HepG2 (cell line): Measurements from ENCODE around the gene FAM114A1. TPM values are rescaled to one million over a fixed set of nuclear protein-coding genes. Genes with fewer than 3 reads are reported as not detected.

Experiments
- ATAC-seq: fragments of 200-7000 bp; cut with Tn5 transposase; 3 replicates; pipeline ENCODE4 v1.9.1; 2020; ENCODE audit warnings: mild to moderate bottlenecking, moderate library complexity
- Bru-seq: library from RNA; stranded (reverse); fragments of 400-500 nt; gene quantifications from one replicate; lab custom pipeline; 2021; lab: Mats Ljungman, UMichigan
- BruChase-seq, 2 experiments: library from RNA; stranded (reverse); fragments of 400-500 nt; gene quantifications; one replicate each; lab custom pipeline; 2021; lab: Mats Ljungman, UMichigan
- BruUV-seq: library from RNA; stranded (reverse); fragments of 400-500 nt; replicated peaks from 2 replicates; lab custom pipeline; 2021; lab: Mats Ljungman, UMichigan
- CTCF ChIA-PET: fragments of 300-600 bp; formaldehyde crosslinking; extraction: SDS; loops from one replicate; lab custom pipeline; 2021; ENCODE audit warnings: low total read pairs, inconsistent platforms, low intra/inter-chr PET ratio; lab: Yijun Ruan, JAX
- POLR2A ChIA-PET: fragments of 350-600 bp; sonication (Branson Sonifier 250); formaldehyde crosslinking; loops from one replicate; lab custom pipeline; 2020; ENCODE audit warnings: antibody characterized with exemption, inconsistent platforms; lab: Yijun Ruan, JAX
- DNase-seq: peaks from one replicate; pipeline ENCODE4 v3.0.0-alpha.2; 2015; ENCODE audit warnings: low spot score
- FAIRE-seq: peaks from 3 replicates; lab custom pipeline; 2011; peaks lifted over from hg19 to GRCh38; lab: Jason Lieb, UNC
- H2AFZ ChIP-seq: one replicate; pipeline ENCODE4 v1.6.1; 2011; ENCODE audit warnings: low read length, inconsistent platforms
- H3K27ac ChIP-seq: fragments of 300-600 bp; 3 replicates; pipeline ENCODE4 v1.8.0; 2011; ENCODE audit warnings: mixed run types, mild to moderate bottlenecking, mixed read lengths, low read length, inconsistent platforms; ENCODE audit not compliant: insufficient read depth; ENCODE audit errors: extremely low read length
- H3K27me3 ChIP-seq, 2 experiments: fragments of 200-600 bp in 1 of 2; 2 replicates in 1 of 2; 3 replicates in 1 of 2; pipeline versions ENCODE4 v1.6.0 to v1.8.0; 2011; ENCODE audit warnings: low read length in 2 of 2, mild to moderate bottlenecking in 2 of 2, moderate library complexity in 2 of 2, inconsistent platforms in 1 of 2; ENCODE audit not compliant: insufficient read depth in 2 of 2, control insufficient read depth in 1 of 2
- H3K36me3 ChIP-seq, 2 experiments: fragments of 200-600 bp in 1 of 2; replicated peaks in 1 of 2; 2 replicates in 1 of 2; 3 replicates in 1 of 2; pipeline versions ENCODE4 v1.5.1 to v1.8.0; 2011; ENCODE audit warnings: low read length in 2 of 2, inconsistent platforms in 1 of 2; ENCODE audit not compliant: insufficient read depth in 2 of 2, control insufficient read depth in 1 of 2
- H3K4me1 ChIP-seq: 2 replicates; pipeline ENCODE4 v1.5.1; 2012; ENCODE audit warnings: low read length, inconsistent platforms; ENCODE audit not compliant: insufficient read depth
- H3K4me2 ChIP-seq: 2 replicates; pipeline ENCODE4 v1.6.0; 2011; ENCODE audit warnings: low read depth, low read length, inconsistent platforms
- H3K4me3 ChIP-seq, 3 experiments: fragments of 200-600 bp in 1 of 3; sonication (generic), shearing (Covaris generic) in 1 of 3; replicated peaks in 1 of 3; 2 replicates each; pipeline ENCODE4 v1.5.1; 2011 to 2016; ENCODE audit warnings: low read length in 3 of 3, inconsistent platforms in 2 of 3, low read depth in 2 of 3, mild to moderate bottlenecking in 2 of 3, control low read depth in 1 of 3, mixed read lengths in 1 of 3; ENCODE audit not compliant: insufficient read depth in 1 of 3
- H3K79me2 ChIP-seq: one replicate; pipeline ENCODE4 v1.6.1; 2011; ENCODE audit warnings: low read length, inconsistent platforms; ENCODE audit not compliant: insufficient read depth
- H3K9ac ChIP-seq: 2 replicates; pipeline ENCODE4 v1.6.0; 2011; ENCODE audit warnings: mild to moderate bottlenecking, low read depth, low read length, inconsistent platforms; ENCODE audit not compliant: insufficient read depth
- H3K9me3 ChIP-seq: 2 replicates; pipeline ENCODE4 v1.5.1; 2012; ENCODE audit warnings: mild to moderate bottlenecking, low read length
- H4K20me1 ChIP-seq: 2 replicates; pipeline ENCODE4 v1.6.0; 2011; ENCODE audit warnings: inconsistent platforms, mild to moderate bottlenecking, low read length, moderate library complexity; ENCODE audit not compliant: insufficient read depth
- AKAP8 ChIP-seq: sonication (generic); formaldehyde crosslinking; IDR thresholded peaks from 2 replicates; pipeline ENCODE4 v1.5.1; 2020; ENCODE audit warnings: mild to moderate bottlenecking, missing genetic modification reagents
- ARID5B ChIP-seq: IDR thresholded peaks from 2 replicates; pipeline ENCODE4 v1.4.0; 2020; ENCODE audit warnings: mild to moderate bottlenecking, missing genetic modification reagents
- GTF2F1 ChIP-seq: fragments of 150-350 bp; IDR thresholded peaks from 2 replicates; pipeline ENCODE4 v1.6.1; 2014; ENCODE audit warnings: low read length
- MAFK ChIP-seq, 2 experiments: IDR thresholded peaks in 1 of 2; conservative IDR thresholded peaks in 1 of 2; 2 replicates each; pipeline ENCODE4 v1.6.1; 2011; ENCODE audit warnings: improper control_type of control experiment in 2 of 2, low read length in 2 of 2
- MIXL1 ChIP-seq: IDR thresholded peaks from 2 replicates; pipeline ENCODE4 v1.6.1; 2016
- MXD4 ChIP-seq: IDR thresholded peaks from 2 replicates; pipeline ENCODE4 v1.6.1; 2016; ENCODE audit warnings: mild to moderate bottlenecking, missing biosample characterization, missing genetic modification reagents
- PHF8 ChIP-seq: sonication (generic); formaldehyde crosslinking; IDR thresholded peaks from 2 replicates; pipeline ENCODE4 v1.5.0; 2020; ENCODE audit warnings: missing genetic modification reagents
- UBTF ChIP-seq: sonication (generic); formaldehyde crosslinking; IDR thresholded peaks from 2 replicates; pipeline ENCODE4 v1.4.0; 2020; ENCODE audit warnings: mild to moderate bottlenecking, missing genetic modification reagents
- ZNF546 ChIP-seq: sonication (generic); formaldehyde crosslinking; conservative IDR thresholded peaks from 2 replicates; pipeline ENCODE4 v1.8.1; 2023; ENCODE audit warnings: mild to moderate bottlenecking, missing genetic modification reagents
- WGBS: methylation state at CpG from one replicate; pipeline ENCODE4 v1.1.6; 2017; ENCODE audit warnings: low lambda C conversion rate; 5-methylcytosine and 5-hydroxymethylcytosine counted together
- in situ Hi-C: cut with HindIII; loops from 2 replicates; pipeline ENCODE4 v1.10.0; 2017; ENCODE audit warnings: low pct_unique_long_range_greater_than_20kb; ENCODE audit not compliant: extremely low pct_ligation_motif_present
- intact Hi-C: fragments of 100-400 bp; cut with micrococcal nuclease; formaldehyde crosslinking; loops from one replicate; pipeline ENCODE4 v1.10.0; 2022; ENCODE audit not compliant: unreplicated experiment
- long read RNA-seq, 2 experiments: library from RNA in 1 of 2; library from polyadenylated mRNA in 1 of 2; stranded (forward) in 1 of 2; unstranded in 1 of 2; transcript quantifications; one replicate each; pipeline ENCODE4 v2.0.0, GENCODE V29; 2019 to 2022
- polyA minus RNA-seq, 3 experiments: library from RNA; depleted of rRNA, polyadenylated mRNA; stranded (reverse); fragments of >200 nt; gene quantifications; 2 replicates each; pipeline ENCODE4 v1.2.3, GENCODE V29; 2011; ENCODE audit warnings: low replicate concordance in 1 of 3
- polyA plus RNA-seq, 8 experiments: library from polyadenylated mRNA; depleted of rRNA in 3 of 8; stranded (reverse) in 7 of 8; unstranded in 1 of 8; fragments of >200 nt; fragmentation: Illumina TruSeq in 4 of 8; extraction: Trizol in 4 of 8; gene quantifications; 2 replicates each; pipeline versions ENCODE4 v1.2.1 to v1.2.3, GENCODE V29; 2011 to 2016; ENCODE audit warnings: low read depth in 4 of 8, missing spikeins in 1 of 8, mixed read lengths in 1 of 8; ENCODE audit not compliant: insufficient read depth in 1 of 8
- total RNA-seq, 5 experiments: library from RNA; depleted of rRNA; stranded (reverse); fragments of >200 nt; fragmentation: Illumina TruSeq; extraction: Trizol; gene quantifications; 2 replicates each; pipeline ENCODE4 v1.2.3, GENCODE V29; 2016; ENCODE audit warnings: low read depth in 1 of 5
- TF ChIP-seq, protein P1 (sequence below): IDR thresholded peaks from 2 replicates; pipeline ENCODE4 v1.6.1; 2016; ENCODE audit warnings: mild to moderate bottlenecking, missing biosample characterization, missing genetic modification reagents
- TF ChIP-seq, protein P2 (sequence below): IDR thresholded peaks from 2 replicates; pipeline ENCODE4 v1.6.1; 2012; ENCODE audit warnings: inconsistent platforms

Gene FAM114A1
- total RNA-seq (2016; rRNA removed; fragmentation: Illumina TruSeq; extraction: Trizol) (61.0 and 87.0 TPM in 2 replicates), polyA plus RNA-seq (2011; rRNA removed) (70.4 and 76.9 TPM in 2 replicates), polyA minus RNA-seq (2011; rRNA and poly(A)+ RNA removed; ENCODE audit: low replicate concordance) (28.7 and 145 TPM in 2 replicates), Bru-seq, nascent RNA (percentile 87 among the genes with signal in this experiment), BruChase-seq, experiment 1, labeled RNA remaining after a 6-hour chase (percentile 83 among the genes with signal in this experiment), BruChase-seq, experiment 2, labeled RNA remaining after a 2-hour chase (percentile 79 among the genes with signal in this experiment)
- 8.9 and 9.7 TPM in 2 replicates for total RNA-seq (2016; cell fraction: cytosol; rRNA removed; fragmentation: Illumina TruSeq; extraction: Trizol; ENCODE audit: low read depth)
- total RNA-seq (2016; cell fraction: insoluble cytoplasmic fraction; rRNA removed; fragmentation: Illumina TruSeq; extraction: Trizol): 59.7 and 78.6 TPM in 2 replicates
- total RNA-seq (2016; cell fraction: membrane; rRNA removed; fragmentation: Illumina TruSeq; extraction: Trizol): 27.8 and 30.9 TPM in 2 replicates
- 36.3 and 40.0 TPM in 2 replicates for total RNA-seq (2016; cell fraction: nucleus; rRNA removed; fragmentation: Illumina TruSeq; extraction: Trizol)
- polyA plus RNA-seq (2011; cell fraction: cytosol; rRNA removed): 80.2 and 86.3 TPM in 2 replicates
- polyA plus RNA-seq (2011; cell fraction: nucleus; rRNA removed): 71.8 and 99.8 TPM in 2 replicates
- polyA plus RNA-seq (2012): 46.7 and 54.6 TPM in 2 replicates
- 6.6 and 8.5 TPM in 2 replicates for polyA plus RNA-seq (2016; cell fraction: cytosol; fragmentation: Illumina TruSeq; extraction: Trizol; ENCODE audit: low read depth)
- 47.8 and 57.1 TPM in 2 replicates for polyA plus RNA-seq (2016; cell fraction: insoluble cytoplasmic fraction; fragmentation: Illumina TruSeq; extraction: Trizol; ENCODE audit: low read depth)
- 14.4 and 15.0 TPM in 2 replicates for polyA plus RNA-seq (2016; cell fraction: membrane; fragmentation: Illumina TruSeq; extraction: Trizol; ENCODE audit: low read depth)
- 39.6 and 49.5 TPM in 2 replicates for polyA plus RNA-seq (2016; cell fraction: nucleus; fragmentation: Illumina TruSeq; extraction: Trizol; ENCODE audit: insufficient read depth, low read depth)
- polyA minus RNA-seq (2011; cell fraction: cytosol; rRNA and poly(A)+ RNA removed): 64.1 and 82.7 TPM in 2 replicates
- 115 and 140 TPM in 2 replicates for polyA minus RNA-seq (2011; cell fraction: nucleus; rRNA and poly(A)+ RNA removed)
- long read RNA-seq, experiment 1, full-length matches to known transcripts: 2 of 104 reads
- long read RNA-seq, experiment 1, partial matches to known transcripts: 50 of 104 reads
- long read RNA-seq, experiment 1, other reads (novel, unspliced or antisense): 52 of 104 reads
- long read RNA-seq, experiment 2, full-length matches to known transcripts: 1 of 65 reads
- long read RNA-seq, experiment 2, partial matches to known transcripts: 8 of 65 reads
- long read RNA-seq, experiment 2, other reads (novel, unspliced or antisense): 56 of 65 reads

DNA sequence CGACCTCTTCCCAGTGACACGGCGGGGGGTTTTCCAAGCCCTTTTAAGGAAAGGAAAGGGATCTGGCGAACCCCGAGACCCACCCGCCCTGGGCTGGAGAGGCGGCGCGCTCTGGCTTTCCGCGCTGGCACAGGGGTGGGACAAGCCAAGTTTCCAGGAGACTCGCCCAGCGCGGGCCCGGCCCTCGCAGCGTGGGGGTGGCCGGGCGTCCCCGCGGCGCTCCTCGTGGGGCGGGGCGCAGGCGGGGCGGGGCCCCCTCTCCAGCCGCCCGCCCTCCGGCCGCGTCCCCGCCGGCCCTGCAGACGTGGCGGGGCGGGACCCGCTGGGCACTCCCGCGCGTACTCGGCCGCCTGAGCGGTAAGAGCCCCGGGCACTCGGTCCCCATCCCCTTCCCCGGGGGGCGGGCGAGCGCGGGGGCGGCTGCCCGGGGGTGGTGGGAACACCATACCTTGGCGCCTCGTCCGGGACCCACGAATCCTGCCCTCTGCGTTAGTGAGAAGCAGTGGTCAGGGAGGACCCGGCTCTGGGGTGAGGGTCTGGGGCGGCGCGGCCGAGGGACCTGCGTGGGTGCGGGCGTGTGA, at the start of gene FAM114A1:
Gene FAM114A1 (plus strand): TSS at position 329 of the 581 bp plus-strand sequence. CDS start 10,273 bp downstream, outside the sequence.
- H3K9ac ChIP-seq: peak within 1 kb of the TSS; percentile 98
- ATAC-seq (peak; percentile 93), DNase-seq (peak; percentile 51), FAIRE-seq (no peak)
- no peaks in the 10 kb centered on the region for H3K9me3 ChIP-seq
- ChIA-PET POLR2A (interaction anchor here (0.8 kb wide), 1 partner anchor 660 kb away, joined by 3 read pairs; the partner anchor contains the start of gene UGDH), CTCF (no interaction called here)
- H4K20me1 ChIP-seq: no peaks in the 10 kb centered on the region
- H3K4me2 ChIP-seq: peak within 1 kb of the TSS; percentile 97
- in situ Hi-C loops (no loop called here), intact Hi-C loops (no loop called here)
- H3K4me1 ChIP-seq: peaks cover 59% of the 10 kb centered on the region
- no TSS peak for BruUV-seq
- H3K27me3 ChIP-seq: no peaks in the 10 kb centered on the region
- H3K4me3 ChIP-seq: peak within 1 kb of the TSS; percentile 72 to 96 (median 86)
- peaks cover 4 to 5% of the 10 kb centered on the region in 2 experiments for H3K36me3 ChIP-seq
- peak within 1 kb of the TSS; percentile 35 for H2AFZ ChIP-seq
- H3K27ac ChIP-seq: peak within 1 kb of the TSS; percentile 89
- peaks cover 31% of the 10 kb centered on the region for H3K79me2 ChIP-seq
- 0% methylated on average over 3 of the region's 66 CpGs for WGBS
- TF ChIP-seq MIXL1 (CRISPR knock-in tag) (0 out of 2 replicates have a peak, but pooled peaks have one; percentile 26), AKAP8 (CRISPR knock-in tag) (0 out of 2 replicates have a peak, but pooled peaks have one; percentile 16), MXD4 (no peak), ARID5B (peak; percentile 12; the same call in 1 of the 2 replicates), PHF8 (CRISPR knock-in tag) (peak; percentile 64), UBTF (peak; percentile 35; the same call in 1 of the 2 replicates), MAFK (conservative IDR thresholded peaks at IDR 0.05 in 1 of 2, IDR thresholded peaks at IDR 0.05 in 1 of 2; ENCODE audit: low read length in 2 of 2) (no peak), ZNF546 (CRISPR knock-in tag) (0 out of 2 replicates have a peak, but pooled peaks have one; percentile 6), GTF2F1 (no peak)
- TF ChIP-seq, protein P1, sequence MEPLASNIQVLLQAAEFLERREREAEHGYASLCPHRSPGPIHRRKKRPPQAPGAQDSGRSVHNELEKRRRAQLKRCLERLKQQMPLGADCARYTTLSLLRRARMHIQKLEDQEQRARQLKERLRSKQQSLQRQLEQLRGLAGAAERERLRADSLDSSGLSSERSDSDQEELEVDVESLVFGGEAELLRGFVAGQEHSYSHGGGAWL (CRISPR knock-in tag): 0 out of 2 replicates have a peak, but pooled peaks have one; percentile 38
- TF ChIP-seq, protein P2, sequence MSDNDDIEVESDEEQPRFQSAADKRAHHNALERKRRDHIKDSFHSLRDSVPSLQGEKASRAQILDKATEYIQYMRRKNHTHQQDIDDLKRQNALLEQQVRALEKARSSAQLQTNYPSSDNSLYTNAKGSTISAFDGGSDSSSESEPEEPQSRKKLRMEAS: peak; percentile 30; the same call in 1 of the 2 replicates
